Gastroesophageal sphincter (tissue), 4 donors: ENCODE data around the gene BCKDK. TPM values are rescaled to one million over a fixed set of nuclear protein-coding genes. Genes with fewer than 3 reads are reported as not detected.

Experiments used
- ATAC-seq: fragments of 150-250 bp; one replicate; pipeline ENCODE4 v1.9.1; 2016; ENCODE audit warnings: mild to moderate bottlenecking, moderate library complexity
- H3K27ac ChIP-seq, 4 donors: fragments of 200-600 bp; sonication (generic) in 3 of 4; 1 replicate in 3 of 4; 2 replicates in 1 of 4; pipeline ENCODE4 v1.5.1; 2016 to 2019
- H3K27me3 ChIP-seq: fragments of 200-600 bp; sonication (generic); one replicate; pipeline ENCODE4 v1.5.1; 2019
- H3K36me3 ChIP-seq, 2 donors: fragments of 200-600 bp; sonication (generic); one replicate each; pipeline ENCODE4 v1.5.1; 2019; ENCODE audit warnings: control low read depth in 1 of 2
- H3K4me1 ChIP-seq, 3 donors: fragments of 200-600 bp; sonication (generic); 1 replicate in 2 of 3; 2 replicates in 1 of 3; pipeline ENCODE4 v1.5.1; 2016 to 2019; ENCODE audit warnings: control low read depth in 2 of 3
- H3K4me3 ChIP-seq, 2 donors: fragments of 200-600 bp; sonication (generic); one replicate each; pipeline ENCODE4 v1.5.1; 2019; ENCODE audit warnings: mild to moderate bottlenecking in 1 of 2, moderate library complexity in 1 of 2
- H3K9me3 ChIP-seq, 3 donors: fragments of 200-600 bp; sonication (generic); one replicate each; pipeline ENCODE4 v1.5.1; 2017 to 2019; ENCODE audit warnings: control low read depth in 2 of 3
- CTCF ChIP-seq, 4 experiments: fragments of 200-600 bp in 2 of 4; fragments of 450-650 bp in 2 of 4; sonication (generic) in 1 of 4; IDR thresholded peaks; one replicate each; pipeline ENCODE4 v1.5.1; 2017 to 2019; ENCODE audit warnings: antibody characterized with exemption in 4 of 4, mild to moderate bottlenecking in 2 of 4, moderate library complexity in 2 of 4
- EP300 ChIP-seq: sonication (generic); formaldehyde crosslinking; IDR thresholded peaks from one replicate; pipeline ENCODE4 v1.6.1; 2017; ENCODE audit warnings: antibody characterized with exemption, mild to moderate bottlenecking
- POLR2A ChIP-seq, 2 donors: fragments of 450-650 bp; IDR thresholded peaks; one replicate each; pipeline ENCODE4 v1.6.1; 2017; ENCODE audit warnings: antibody characterized with exemption in 2 of 2, mild to moderate bottlenecking in 2 of 2, moderate library complexity in 1 of 2
- POLR2AphosphoS5 ChIP-seq: sonication (generic); formaldehyde crosslinking; IDR thresholded peaks from one replicate; pipeline ENCODE4 v1.6.1; 2017; ENCODE audit warnings: antibody characterized with exemption
- WGBS, 2 donors: methylation state at CpG; one replicate each; pipeline ENCODE4 v1.1.5; 2018; ENCODE audit warnings: low coverage in 1 of 2; 5-methylcytosine and 5-hydroxymethylcytosine counted together
- total RNA-seq, 4 donors: library from RNA; depleted of rRNA; stranded (reverse); fragments of >200 nt; gene quantifications; one replicate each; pipeline ENCODE4 v1.1.0, GENCODE V29; 2016

Gene BCKDK
- total RNA-seq, 4 donors from 2014 or later = 26.5 to 70.2 (median 39.8) TPM

- H3K4me3 ChIP-seq = no peak overlapping the region
- H3K27ac ChIP-seq = peak overlapping the region in 3 of 4 donors; percentile 59 to 63 (median 61)
- 90% methylated on average over 2 of the region's 10 CpGs; no CpG with 5 or more reads in 1 of the 2 donors for WGBS, 2 donors
- TF ChIP-seq EP300 (no peak), POLR2A (IDR thresholded peaks at IDR 0.05) (no peak), CTCF (IDR thresholded peaks at IDR 0.05) (no peak), POLR2AphosphoS5 (no peak)
- H3K9me3 ChIP-seq = no peaks in the 10 kb centered on the region
- H3K27me3 ChIP-seq = peaks cover 9% of the 10 kb centered on the region
- H3K36me3 ChIP-seq = peaks cover 0 to 79% of the 10 kb centered on the region in 2 donors
- H3K4me1 ChIP-seq = peaks cover 0 to 22% (median 3%) of the 10 kb centered on the region in 3 donors
- no peak for ATAC-seq
Observed at GRCh38 chr16:31130336-31130891, 22.2 kb downstream of the BCKDK start.

DNA sequence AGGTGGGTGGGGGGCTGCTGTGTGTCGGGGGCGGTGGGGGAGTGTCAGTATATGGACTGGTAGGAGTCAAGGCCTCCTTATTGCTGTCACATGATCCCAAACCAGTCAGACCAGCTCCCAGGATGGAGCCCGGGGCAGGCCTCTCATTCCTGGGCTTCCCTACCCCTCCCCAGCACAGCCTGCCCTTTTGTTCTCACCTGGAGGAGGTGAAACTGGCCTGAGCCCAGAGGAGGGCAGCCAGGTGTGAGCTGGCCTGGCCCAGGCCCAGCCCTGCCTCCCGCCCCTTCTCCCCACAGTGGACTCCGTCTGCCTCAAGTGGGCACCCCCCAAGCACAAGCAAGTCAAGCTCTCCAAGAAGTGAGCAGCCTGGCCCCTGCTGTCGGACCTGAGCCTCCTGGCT lies 22.7 kb downstream of the BCKDK start:
- 65% methylated on average over 2 of the region's 6 CpGs; no CpG with 5 or more reads in 1 of the 2 donors for WGBS, 2 donors

DNA sequence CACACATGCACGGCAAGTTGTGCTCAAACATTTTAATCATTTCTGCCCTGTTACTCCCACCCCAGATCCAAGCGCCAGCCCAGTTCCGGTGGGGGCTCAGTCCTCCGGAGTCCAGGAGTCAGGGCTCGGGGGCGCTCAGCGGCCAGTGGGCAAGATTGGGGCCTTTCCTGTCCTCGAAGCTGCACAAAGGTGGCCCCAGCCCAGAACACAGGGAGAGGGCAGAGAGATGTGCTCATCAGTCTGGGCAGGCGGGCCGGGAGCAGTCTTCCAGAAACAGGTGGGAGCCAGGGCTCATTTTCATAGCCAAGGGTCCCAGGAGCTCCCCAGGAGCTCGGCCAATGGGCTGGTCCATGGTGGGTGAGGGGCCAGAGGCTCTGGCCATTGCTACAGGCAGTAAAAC lies 23.2 kb downstream of the BCKDK start:
- peaks cover 0 to 22% (median 3%) of the 10 kb centered on the region in 3 donors for H3K4me1 ChIP-seq
- H3K27me3 ChIP-seq = peaks cover 18% of the 10 kb centered on the region
- H3K9me3 ChIP-seq = no peaks in the 10 kb centered on the region
- no peak overlapping the region for H3K4me3 ChIP-seq
- TF ChIP-seq POLR2AphosphoS5 (no peak), POLR2A (IDR thresholded peaks at IDR 0.05) (no peak), CTCF (IDR thresholded peaks at IDR 0.05) (no peak)
- H3K27ac ChIP-seq = no peak overlapping the region
- H3K36me3 ChIP-seq = peaks cover 0 to 72% of the 10 kb centered on the region in 2 donors
- ATAC-seq = no peak
- 67% methylated on average over 1 of the region's 11 CpGs; no CpG with 5 or more reads in 1 of the 2 donors for WGBS, 2 donors

More for the DNA sequence above, 22.7 kb downstream of the BCKDK start:
- H3K36me3 ChIP-seq = peaks cover 0 to 77% of the 10 kb centered on the region in 2 donors
- no peak overlapping the region for H3K4me3 ChIP-seq
- no peak for ATAC-seq
- no peak overlapping the region for H3K27ac ChIP-seq
- no peaks in the 10 kb centered on the region for H3K9me3 ChIP-seq
- no peak for TF ChIP-seq POLR2A (IDR thresholded peaks at IDR 0.05)
- no peak for TF ChIP-seq EP300
- no peak for TF ChIP-seq CTCF (IDR thresholded peaks at IDR 0.05)
- no peak for TF ChIP-seq POLR2AphosphoS5
- peaks cover 0 to 22% (median 3%) of the 10 kb centered on the region in 3 donors for H3K4me1 ChIP-seq
- H3K27me3 ChIP-seq = peaks cover 14% of the 10 kb centered on the region

GRCh38 chr16:31131841-31132271 lies 23.7 kb downstream of the BCKDK start:
- Histone ChIP-seq H3K4me3 (no peak overlapping the region), H3K36me3 (peaks cover 0 to 67% of the 10 kb centered on the region in 2 donors), H3K27me3 (peaks cover 22% of the 10 kb centered on the region), H3K9me3 (no peaks in the 10 kb centered on the region), H3K27ac (no peak overlapping the region), H3K4me1 (peaks cover 0 to 22% (median 3%) of the 10 kb centered on the region in 3 donors)
- TF ChIP-seq CTCF (IDR thresholded peaks at IDR 0.05) = no peak
- no peak for TF ChIP-seq POLR2AphosphoS5
- no peak for TF ChIP-seq EP300
- TF ChIP-seq POLR2A (IDR thresholded peaks at IDR 0.05) = no peak
- ATAC-seq = no peak
- WGBS, 2 donors = no CpG with 5 or more reads among the region's 5 CpGs

GRCh38 chr16:31132303-31132979 lies 24.3 kb downstream of the BCKDK start:
- Histone ChIP-seq H3K4me3 (no peak overlapping the region), H3K27me3 (peaks cover 22% of the 10 kb centered on the region), H3K9me3 (no peaks in the 10 kb centered on the region), H3K27ac (no peak overlapping the region), H3K4me1 (peaks cover 0 to 22% (median 3%) of the 10 kb centered on the region in 3 donors), H3K36me3 (peaks cover 0 to 61% of the 10 kb centered on the region in 2 donors)
- TF ChIP-seq POLR2AphosphoS5 = no peak
- no peak for TF ChIP-seq EP300
- no peak for TF ChIP-seq POLR2A (IDR thresholded peaks at IDR 0.05)
- no peak for TF ChIP-seq CTCF (IDR thresholded peaks at IDR 0.05)
- 71 to 77% methylated on average over 1 to 7 of the region's 20 CpGs for WGBS, 2 donors
- ATAC-seq = no peak
